ENCODE results near the gene HOXA2.
A peak's percentile ranks its signal among the peaks of the same experiment; 100 is the strongest.

Gene HOXA2

DNA sequence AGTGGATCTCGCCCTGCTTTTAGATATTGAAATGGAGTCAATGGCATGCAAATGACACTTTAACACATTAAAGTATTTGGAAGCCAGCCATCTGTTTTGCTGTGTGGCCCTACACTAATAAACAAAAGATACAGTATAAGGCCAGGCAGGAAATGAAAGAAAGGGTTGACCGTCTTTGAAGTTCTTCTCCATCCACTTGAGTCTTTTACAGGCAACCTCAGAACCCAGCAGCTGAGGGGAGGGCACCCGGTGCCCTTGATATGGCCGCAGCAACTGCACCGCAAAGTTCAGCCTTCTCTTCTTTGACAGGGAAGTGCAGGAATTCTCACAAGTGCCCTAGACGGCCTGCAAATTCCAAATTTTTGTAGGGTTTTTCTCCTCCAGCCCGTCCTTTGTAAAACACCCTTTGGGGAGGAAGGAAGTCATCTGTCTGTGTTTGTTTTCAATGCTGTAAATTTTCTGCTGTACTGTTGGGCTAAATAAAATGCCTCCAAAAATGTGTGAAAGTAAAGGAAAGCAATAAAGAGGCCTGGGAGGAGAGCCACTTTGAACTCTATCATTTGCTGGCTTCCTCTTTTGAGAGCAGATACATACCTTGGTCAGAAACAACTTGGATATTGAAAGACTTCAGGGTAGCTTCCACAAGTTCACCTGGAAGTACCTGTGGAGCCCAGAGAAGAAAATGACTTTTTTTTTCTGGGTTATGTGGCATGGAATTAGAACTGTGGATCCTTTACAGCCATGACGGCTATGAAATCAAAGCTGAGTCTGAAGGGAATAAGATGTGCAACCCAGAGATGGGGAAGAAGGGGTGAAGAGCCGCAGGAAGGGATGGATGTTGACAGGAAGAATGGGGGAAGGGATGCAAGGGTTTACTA is 10.3 kb downstream of the HOXA2 start:
- Histone ChIP-seq H3K27ac (ENCODE audit: extremely low read depth, low read depth, low read length) (peak overlapping the region; percentile 43; the same call in 1 of the 2 replicates), H3K4me3 (ENCODE audit: low read depth, low read length) (no peak overlapping the region), H3K9me3 (ENCODE audit: control insufficient read depth, insufficient read depth, low read depth, low read length) (no peaks in the 10 kb centered on the region), H3K36me3 (ENCODE audit: control insufficient read depth in 2 of 2, insufficient read depth in 1 of 2, low read length in 2 of 2) (no peaks in the 10 kb centered on the region), H3K4me1 (ENCODE audit: control insufficient read depth, insufficient read depth, low read length) (peaks cover 40% of the 10 kb centered on the region)
- ChIA-PET CTCF (interaction anchor here (0.6 kb wide), 2 partner anchors 234 to 756 kb away, joined by 3 to 7 read pairs; no protein-coding TSS in a partner anchor), POLR2A (no interaction called here)
- TF ChIP-seq RBAK (tag by site-specific recombination; IDR thresholded peaks at IDR 0.05) (no peak), OSR2 (tag by site-specific recombination; IDR thresholded peaks at IDR 0.05) (peak; percentile 24; the same call in 1 of the 2 replicates), TRIM28 (IDR thresholded peaks at IDR 0.05; ENCODE audit: borderline replicate concordance, low read length) (0 out of 2 replicates have a peak, but pooled peaks have one; percentile 50), SCRT2 (tag by site-specific recombination; IDR thresholded peaks at IDR 0.05) (peak; percentile 65), FEZF1 (tag by site-specific recombination; IDR thresholded peaks at IDR 0.05) (0 out of 2 replicates have a peak, but pooled peaks have one; percentile 54), ZBTB8A (tag by site-specific recombination; IDR thresholded peaks at IDR 0.05) (peak; percentile 35; the same call in 1 of the 2 replicates), TCF7L2 (IDR thresholded peaks at IDR 0.05; ENCODE audit: borderline replicate concordance, low read depth, low read length) (peak; percentile 66), ZNF280D (tag by site-specific recombination; IDR thresholded peaks at IDR 0.05) (no peak), SCRT1 (tag by site-specific recombination; IDR thresholded peaks at IDR 0.05; ENCODE audit: borderline replicate concordance) (peak; percentile 75; the same call in 1 of the 2 replicates)
- TF ChIP-seq, protein P1, sequence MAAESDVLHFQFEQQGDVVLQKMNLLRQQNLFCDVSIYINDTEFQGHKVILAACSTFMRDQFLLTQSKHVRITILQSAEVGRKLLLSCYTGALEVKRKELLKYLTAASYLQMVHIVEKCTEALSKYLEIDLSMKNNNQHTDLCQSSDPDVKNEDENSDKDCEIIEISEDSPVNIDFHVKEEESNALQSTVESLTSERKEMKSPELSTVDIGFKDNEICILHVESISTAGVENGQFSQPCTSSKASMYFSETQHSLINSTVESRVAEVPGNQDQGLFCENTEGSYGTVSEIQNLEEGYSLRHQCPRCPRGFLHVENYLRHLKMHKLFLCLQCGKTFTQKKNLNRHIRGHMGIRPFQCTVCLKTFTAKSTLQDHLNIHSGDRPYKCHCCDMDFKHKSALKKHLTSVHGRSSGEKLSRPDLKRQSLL (tag by site-specific recombination; IDR thresholded peaks at IDR 0.05), result no peak

DNA sequence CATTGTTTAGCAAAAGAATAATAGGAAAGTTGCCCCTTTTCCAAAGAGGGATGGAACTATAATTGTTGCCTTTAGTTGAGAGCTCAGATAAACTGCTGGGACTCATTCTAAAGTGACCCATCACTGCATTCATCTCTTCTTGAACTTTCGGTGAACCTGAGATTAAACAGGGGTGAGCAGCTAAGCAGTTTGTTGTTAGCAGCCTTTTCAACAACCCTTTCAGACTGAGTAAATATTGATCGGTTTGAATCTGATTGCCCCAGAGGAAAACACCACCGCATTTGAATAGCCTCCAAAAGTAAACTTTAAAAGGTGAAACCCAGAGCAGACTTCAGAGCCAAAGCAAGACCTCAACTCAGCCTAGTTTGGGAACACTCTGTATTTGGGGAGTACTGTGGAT is 11.4 kb downstream of the HOXA2 start:
- TF ChIP-seq ZNF664 (tag by site-specific recombination; IDR thresholded peaks at IDR 0.05) (0 out of 2 replicates have a peak, but pooled peaks have one; percentile 57), ZBTB49 (tag by site-specific recombination; IDR thresholded peaks at IDR 0.05; ENCODE audit: low read depth) (no peak), FEZF1 (tag by site-specific recombination; IDR thresholded peaks at IDR 0.05) (peak; percentile 49; the same call in 1 of the 2 replicates)
- H3K4me1 ChIP-seq (ENCODE audit: control insufficient read depth, insufficient read depth, low read length), result peaks cover 40% of the 10 kb centered on the region
- H3K36me3 ChIP-seq (ENCODE audit: control insufficient read depth in 2 of 2, insufficient read depth in 1 of 2, low read length in 2 of 2), result no peaks in the 10 kb centered on the region
- ChIA-PET POLR2A (interaction anchor here (1.2 to 1.5 kb wide), 3 partner anchors 10 to 234 kb away, joined by 3 to 4 read pairs (median 3); no protein-coding TSS in a partner anchor), CTCF (interaction anchor here (0.6 to 0.9 kb wide), 3 partner anchors 18 to 228 kb away, joined by 3 to 4 read pairs (median 3); partner anchors contain the start of gene HOXA7)
- H3K27ac ChIP-seq (ENCODE audit: extremely low read depth, low read depth, low read length), result 0 out of 2 replicates have a peak overlapping the region, but pooled peaks have one; percentile 43
- H3K4me3 ChIP-seq (ENCODE audit: low read depth, low read length), result no peak overlapping the region
- H3K9me3 ChIP-seq (ENCODE audit: control insufficient read depth, insufficient read depth, low read depth, low read length), result no peaks in the 10 kb centered on the region

Measured in HEK293 (cell line).